Gastroesophageal sphincter (tissue), 3 donors: ENCODE results near the gene AKIRIN1.
"Not testable (repeated sequence)": the region's sequence is repeated elsewhere in the genome, so short reads cannot be mapped to it uniquely, and the experiment has no call there.

Source experiments
- CTCF ChIP-seq, 4 experiments: fragments of 200-600 bp in 2 of 4; fragments of 450-650 bp in 2 of 4; sonication (generic) in 1 of 4; IDR thresholded peaks; one replicate each; pipeline ENCODE4 v1.5.1; 2017 to 2019; ENCODE audit warnings: antibody characterized with exemption in 4 of 4, mild to moderate bottlenecking in 2 of 4, moderate library complexity in 2 of 4
- POLR2A ChIP-seq, 2 donors: fragments of 450-650 bp; IDR thresholded peaks; one replicate each; pipeline ENCODE4 v1.6.1; 2017; ENCODE audit warnings: antibody characterized with exemption in 2 of 2, mild to moderate bottlenecking in 2 of 2, moderate library complexity in 1 of 2

GRCh38 chr1:38977399-38978244 is 13.5 kb upstream of the AKIRIN1 start:
- not testable (repeated sequence) for TF ChIP-seq CTCF, POLR2A (IDR thresholded peaks at IDR 0.05)
